Articular chondrocyte of knee joint (primary cell): ENCODE measurements around the gene MS4A5. TPM values are rescaled to one million over a fixed set of nuclear protein-coding genes. Genes with fewer than 3 reads are reported as not detected.

Source experiments
- total RNA-seq: library from RNA; depleted of rRNA; stranded (reverse); fragments of >200 nt; gene quantifications from 2 replicates; pipeline ENCODE4 v1.2.3, GENCODE V29; 2012

The MS4A5 gene
- total RNA-seq, result not detected in 2 replicates

GRCh38 chr11:60429272-60429671, at the start of gene MS4A5:
Gene MS4A5, plus strand, starts transcription at chr11:60429572. Its CDS starts 103 bp downstream, at chr11:60429675.

GRCh38 chr11:60396382-60396781, 33.0 kb upstream of the MS4A5 start, which contains the start of gene MS4A14:
Gene MS4A14, plus strand, starts transcription at chr11:60396459. Its CDS starts 120 bp downstream, at chr11:60396579.

GRCh38 chr11:60455531-60456042, 26.2 kb downstream of the MS4A5 start, which contains the start of gene MS4A1:
Gene MS4A1, plus strand, starts transcription at chr11:60455847. Its CDS starts 6,528 bp downstream, at chr11:60462375.

GRCh38 chr11:60492488-60493009, 63.2 kb downstream of the MS4A5 start, which contains the start of gene MS4A12:
Gene MS4A12, plus strand, starts transcription at chr11:60492778. Its CDS starts 4,541 bp downstream, at chr11:60497319.

Other genes with a start within 250 kb of the MS4A5 start
- gene MS4A6A, start 246.5 kb upstream of the MS4A5 start, total RNA-seq, result not detected in 2 replicates
- not detected in 2 replicates for gene MS4A4E, start 186.4 kb upstream of the MS4A5 start, total RNA-seq
- not detected in 2 replicates for gene MS4A4A, start 148.9 kb upstream of the MS4A5 start, total RNA-seq
- not detected in 2 replicates for gene MS4A6E, start 102.3 kb upstream of the MS4A5 start, total RNA-seq
- gene MS4A7, start 51.0 kb upstream of the MS4A5 start, total RNA-seq, result not detected in 2 replicates
- not detected in 2 replicates for gene MS4A14, start 33.1 kb upstream of the MS4A5 start, total RNA-seq
- not detected in 2 replicates for gene MS4A1, start 26.3 kb downstream of the MS4A5 start, total RNA-seq
- gene MS4A12, start 63.2 kb downstream of the MS4A5 start, total RNA-seq, result not detected in 2 replicates
- not detected in 2 replicates for gene MS4A13, start 85.8 kb downstream of the MS4A5 start, total RNA-seq